ENCODE results near the gene PLXNC1.
A peak's percentile ranks its signal among the peaks of the same experiment; 100 is the strongest.

The PLXNC1 gene

GRCh38 chr12:94202245-94203180 lies 54.1 kb downstream of the PLXNC1 start:
- no peak for DNase-seq (ENCODE audit: low read depth in 4 of 4, low spot score in 1 of 4)

DNA sequence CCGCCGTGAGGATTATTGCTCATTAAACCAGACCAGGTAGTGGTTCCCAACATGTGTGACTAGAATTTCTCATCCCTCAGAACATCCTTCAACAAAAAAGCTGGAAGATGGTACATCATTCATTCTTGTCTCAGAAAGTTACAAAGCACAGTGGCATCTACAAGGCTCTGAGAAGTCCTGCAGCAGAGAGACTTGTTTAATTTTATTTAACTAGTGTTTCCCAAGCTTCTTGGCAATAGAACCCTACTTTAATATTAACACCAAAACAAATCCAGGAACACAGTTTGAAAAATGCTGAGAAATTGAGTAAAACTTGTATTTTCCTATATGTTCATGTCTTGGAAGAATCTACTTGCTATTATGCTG lies 54.8 kb downstream of the PLXNC1 start:
- no peak for DNase-seq (ENCODE audit: low read depth in 4 of 4, low spot score in 1 of 4)

GRCh38 chr12:94203796-94204195 lies 55.4 kb downstream of the PLXNC1 start:
- DNase-seq (ENCODE audit: low read depth in 4 of 4, low spot score in 1 of 4), result no peak

- peak in 2 of 4 experiments; percentile 7 to 13 for DNase-seq (ENCODE audit: low read depth in 4 of 4, low spot score in 1 of 4)
Measured at GRCh38 chr12:94204499-94205247, 56.3 kb downstream of the PLXNC1 start.

DNA sequence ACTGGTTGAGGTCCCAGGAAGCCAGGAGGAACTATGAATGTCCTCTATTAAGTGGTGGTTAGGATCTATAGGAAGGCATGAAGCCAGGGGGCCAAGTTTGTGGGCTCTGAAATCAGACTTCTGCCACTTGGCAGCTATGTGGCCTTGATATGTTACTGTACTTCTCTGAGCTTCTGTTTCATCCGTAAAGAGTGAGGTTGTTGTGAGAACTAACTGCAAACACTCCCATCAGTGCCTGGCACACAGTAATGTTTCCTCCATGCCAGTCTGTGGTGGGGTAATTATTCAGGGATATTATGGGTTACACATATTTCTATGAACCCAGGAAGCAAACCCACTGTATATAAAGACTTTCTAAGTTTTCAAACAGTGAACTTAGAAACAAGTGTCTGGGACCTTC lies 57.4 kb downstream of the PLXNC1 start:
- no peak for DNase-seq (ENCODE audit: low read depth in 4 of 4, low spot score in 1 of 4)

DNA sequence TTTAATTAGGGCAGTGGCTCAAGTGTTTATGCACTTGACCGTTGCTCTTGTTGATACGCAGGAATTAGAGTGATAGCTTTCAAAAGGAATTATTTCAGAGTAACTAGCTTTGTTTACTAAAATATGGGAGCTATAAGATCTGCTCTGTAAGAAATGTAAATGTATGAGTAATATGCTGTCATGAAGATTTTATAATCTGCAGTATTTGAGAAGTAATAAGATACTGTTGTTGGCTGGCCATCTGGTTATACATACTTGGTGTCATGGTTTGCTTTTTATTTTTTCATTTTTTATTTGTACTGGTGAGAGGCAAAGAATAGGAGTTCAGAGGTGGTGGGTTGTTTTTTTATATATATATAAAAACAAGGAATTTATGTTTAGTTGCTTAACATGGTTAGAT lies 58.5 kb downstream of the PLXNC1 start:
- DNase-seq (ENCODE audit: low read depth in 4 of 4, low spot score in 1 of 4), result no peak

DNA sequence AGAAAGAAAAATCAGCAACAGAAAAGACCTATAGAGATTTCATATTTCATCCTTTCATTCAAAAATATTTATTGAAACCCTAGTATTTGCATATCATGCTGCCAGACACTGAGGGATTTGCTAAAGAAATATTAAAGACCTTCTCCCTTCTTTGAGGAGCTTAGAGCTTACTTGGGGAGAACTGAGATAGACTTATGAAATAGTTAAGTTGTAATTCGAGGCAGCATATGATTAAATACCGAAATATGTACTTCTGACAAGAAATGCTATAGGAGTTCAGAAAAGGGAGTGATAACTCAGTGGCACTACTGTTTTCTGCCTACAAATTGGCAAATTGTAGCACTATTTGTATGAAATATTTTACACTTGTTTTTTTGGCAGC lies 59.1 kb downstream of the PLXNC1 start:
- no peak for DNase-seq (ENCODE audit: low read depth in 4 of 4, low spot score in 1 of 4)

GRCh38 chr12:94207849-94208621 lies 59.7 kb downstream of the PLXNC1 start:
- DNase-seq (ENCODE audit: low read depth in 4 of 4, low spot score in 1 of 4), result peak; percentile 13 to 45 (median 23)

- peak in 3 of 4 experiments; percentile 5 to 13 (median 12) for DNase-seq (ENCODE audit: low read depth in 4 of 4, low spot score in 1 of 4)
Measured at GRCh38 chr12:94208622-94208966, 60.2 kb downstream of the PLXNC1 start.

DNA sequence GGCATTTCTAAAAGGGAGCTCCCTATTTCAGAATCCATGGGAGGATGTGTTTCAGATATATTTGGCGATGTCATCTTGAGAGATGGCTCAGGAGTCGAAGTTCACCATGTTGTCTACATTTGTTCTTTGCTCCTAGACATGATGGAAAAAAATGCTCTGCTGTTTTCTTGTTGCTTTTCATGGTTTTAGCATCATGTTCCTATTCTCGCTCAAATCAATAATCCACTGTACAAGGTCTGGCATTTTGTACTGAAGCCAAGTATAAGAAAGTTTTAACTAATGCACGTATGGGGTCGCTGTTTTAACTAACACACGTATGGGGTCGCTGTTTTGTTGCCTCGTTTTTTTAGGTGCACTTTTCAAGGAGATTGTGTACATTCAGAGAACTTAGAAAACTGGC lies 60.9 kb downstream of the PLXNC1 start:
- DNase-seq (ENCODE audit: low read depth in 4 of 4, low spot score in 1 of 4), result no peak

DNA sequence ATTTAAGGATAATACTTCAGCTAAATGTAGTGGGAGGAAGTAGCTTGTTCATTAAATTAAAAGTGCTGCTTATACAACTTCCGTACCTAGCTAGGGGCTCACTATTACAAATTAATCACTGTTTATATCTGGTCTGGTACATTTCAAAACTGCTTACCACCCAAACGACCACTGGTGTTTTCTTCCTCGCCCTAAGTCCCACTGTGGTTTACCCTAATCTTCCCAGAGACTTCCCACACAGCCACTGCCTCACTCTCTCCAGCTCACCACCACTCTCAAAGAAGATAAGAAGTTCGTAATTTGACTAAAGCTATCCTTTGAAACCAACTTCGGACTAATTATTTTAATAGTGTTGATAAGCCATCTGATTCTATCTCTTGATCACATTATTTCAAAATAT lies 62.6 kb downstream of the PLXNC1 start:
- no peak for DNase-seq (ENCODE audit: low read depth in 4 of 4, low spot score in 1 of 4)

DNA sequence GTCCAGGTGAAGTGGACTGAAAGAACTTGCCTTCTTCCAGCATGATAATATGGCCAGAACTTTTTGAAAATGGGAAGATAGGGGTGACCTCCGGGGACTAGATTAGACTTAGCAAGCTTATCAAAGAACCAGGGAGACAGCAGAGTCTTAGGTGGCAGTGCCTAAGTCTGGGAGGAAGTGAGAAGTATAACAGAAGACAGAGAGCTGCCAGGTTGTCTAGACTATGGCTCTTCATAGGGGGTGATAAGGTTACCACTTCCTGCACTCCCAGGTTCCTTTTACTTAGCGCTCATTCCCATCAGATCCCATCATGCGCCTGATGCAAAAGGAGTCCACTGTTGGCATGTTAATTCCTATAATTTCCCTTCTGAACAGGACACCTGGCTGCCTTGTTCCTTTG lies 69.9 kb downstream of the PLXNC1 start:
- no peak for DNase-seq (ENCODE audit: low read depth in 4 of 4, low spot score in 1 of 4)

DNA sequence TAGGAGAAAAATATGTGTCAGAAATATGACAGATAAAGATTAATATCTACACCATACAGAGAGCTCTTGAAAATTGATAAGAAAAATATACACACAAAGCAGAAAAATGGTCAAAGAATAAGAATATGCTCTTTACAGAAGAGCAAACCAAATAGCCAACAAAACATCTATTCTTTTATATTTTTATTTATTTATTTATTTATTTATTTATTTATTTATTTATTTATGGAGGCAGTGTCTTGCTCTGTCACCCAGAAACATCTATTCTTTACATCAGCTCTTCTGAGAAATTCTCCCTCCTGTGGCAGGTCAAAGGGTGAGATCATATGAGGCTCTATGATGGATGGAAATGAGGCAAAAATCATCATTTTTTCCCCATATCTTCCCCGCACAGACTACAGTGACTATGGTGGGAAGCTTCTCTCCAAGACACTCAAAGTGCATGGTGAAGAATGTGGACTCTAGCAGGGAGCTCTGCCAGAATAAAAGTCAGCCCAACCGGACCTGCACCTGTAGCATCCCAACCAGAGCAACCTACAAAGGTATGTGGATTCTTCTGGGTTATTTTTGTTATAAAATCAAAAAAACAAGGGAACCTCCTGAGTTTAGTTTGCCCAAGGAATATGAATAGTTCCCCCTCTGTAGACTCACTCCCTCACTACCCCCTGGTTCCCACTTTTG lies 71.4 kb downstream of the PLXNC1 start:
- no peak for DNase-seq (ENCODE audit: low read depth in 4 of 4, low spot score in 1 of 4)

DNA sequence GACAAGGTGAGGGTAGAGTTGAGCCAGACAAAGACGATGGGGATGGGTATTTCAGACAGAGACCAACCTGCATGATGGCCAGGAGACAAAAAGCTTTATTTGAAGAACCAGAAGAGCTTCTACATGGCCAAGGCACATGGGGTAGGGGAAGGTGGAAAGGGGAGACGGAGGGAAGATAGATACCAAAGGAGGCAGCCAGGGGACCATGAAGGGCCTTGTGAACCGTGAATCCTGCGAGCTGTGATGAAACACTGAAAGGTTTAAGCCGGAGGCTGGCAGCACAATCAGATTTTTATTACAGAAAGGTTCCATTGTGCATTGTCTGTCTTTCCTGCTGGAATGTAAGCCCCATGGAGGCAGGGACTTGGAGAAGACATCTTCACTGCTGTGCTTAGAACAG lies 72.4 kb downstream of the PLXNC1 start:
- no peak for DNase-seq (ENCODE audit: low read depth in 4 of 4, low spot score in 1 of 4)

- no peak for DNase-seq (ENCODE audit: low read depth in 4 of 4, low spot score in 1 of 4)
Measured at GRCh38 chr12:94222351-94223084, 74.1 kb downstream of the PLXNC1 start.

DNA sequence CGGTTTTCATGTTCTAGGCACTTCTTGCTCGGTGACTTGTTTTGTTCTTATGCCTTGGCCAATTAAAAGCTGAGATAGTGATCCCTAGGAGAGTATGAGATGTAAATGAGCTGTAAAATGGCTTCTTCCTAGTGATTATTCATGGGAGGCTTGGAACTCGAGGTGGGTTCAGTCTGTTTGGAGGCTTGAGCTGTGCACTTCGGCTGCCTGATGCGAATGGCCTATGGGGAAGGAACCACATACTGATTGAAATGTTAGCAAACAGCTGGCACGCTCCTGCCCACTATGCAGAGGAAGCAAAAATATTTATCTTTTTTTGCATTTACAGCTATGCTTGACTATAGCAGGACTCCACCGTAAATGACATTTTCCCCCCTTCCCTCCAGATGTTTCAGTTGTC lies 75.5 kb downstream of the PLXNC1 start:
- no peak for DNase-seq (ENCODE audit: low read depth in 4 of 4, low spot score in 1 of 4)

- no peak for DNase-seq (ENCODE audit: low read depth in 4 of 4, low spot score in 1 of 4)
Measured at GRCh38 chr12:94225506-94225905, 77.1 kb downstream of the PLXNC1 start.

- no peak for DNase-seq (ENCODE audit: low read depth in 4 of 4, low spot score in 1 of 4)
Measured at GRCh38 chr12:94225947-94226630, 77.7 kb downstream of the PLXNC1 start.

DNA sequence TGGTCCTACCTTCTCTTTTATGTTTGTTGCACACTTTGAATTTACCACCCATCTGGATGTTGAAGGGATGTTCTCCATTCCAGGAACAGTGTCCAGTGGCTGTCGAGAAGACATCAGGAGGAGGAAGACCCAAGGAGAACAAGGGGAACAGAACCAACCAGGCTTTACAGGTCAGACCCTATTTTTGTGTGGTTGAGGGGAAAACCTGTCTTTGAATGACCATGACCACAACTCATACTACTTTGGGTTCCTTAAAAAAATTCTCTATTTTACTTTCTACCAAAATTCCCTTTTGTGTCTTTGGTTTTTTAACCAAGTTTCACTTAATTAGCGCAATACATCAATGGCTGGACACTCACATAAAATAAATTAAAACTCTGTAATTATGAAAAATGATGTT lies 78.7 kb downstream of the PLXNC1 start:
- no peak for DNase-seq (ENCODE audit: low read depth in 4 of 4, low spot score in 1 of 4)

GRCh38 chr12:94228488-94228907 lies 80.1 kb downstream of the PLXNC1 start:
- DNase-seq (ENCODE audit: low read depth in 4 of 4, low spot score in 1 of 4), result no peak

Measured in stimulated activated CD4-positive, alpha-beta T cell treated with anti-CD3 and anti-CD28 coated beads, Interleukin-1b, Interleukin-23, amount 100 ng/mL, for 24 hours (primary cell).